Thyroid gland (tissue), 4 donors: Measurements from ENCODE around the gene DMAC1. TPM values are rescaled to one million over a fixed set of nuclear protein-coding genes. Genes with fewer than 3 reads are reported as not detected.

Source experiments
- DNase-seq, 2 donors: peaks; one replicate each; pipeline ENCODE4 v3.0.0-alpha.2; 2019
- H3K27ac ChIP-seq, 3 donors: fragments of 200-600 bp; sonication (generic); 1 replicate in 2 of 3; 2 replicates in 1 of 3; pipeline ENCODE4 v1.5.1; 2016 to 2019; ENCODE audit warnings: mild to moderate bottlenecking in 1 of 3, moderate library complexity in 1 of 3
- H3K27me3 ChIP-seq: fragments of 200-600 bp; sonication (generic); one replicate; pipeline ENCODE4 v1.5.1; 2019
- H3K36me3 ChIP-seq, 2 donors: fragments of 200-600 bp; sonication (generic); one replicate each; pipeline ENCODE4 v1.5.1; 2016 to 2019
- H3K4me1 ChIP-seq, 2 donors: fragments of 200-600 bp; sonication (generic); one replicate each; pipeline ENCODE4 v1.5.1; 2017 to 2019
- H3K4me3 ChIP-seq, 3 donors: fragments of 200-600 bp; sonication (generic); replicated peaks in 1 of 3; 1 replicate in 2 of 3; 2 replicates in 1 of 3; pipeline ENCODE4 v1.5.1; 2016; ENCODE audit warnings: mild to moderate bottlenecking in 1 of 3
- H3K9me3 ChIP-seq: fragments of 200-600 bp; sonication (generic); one replicate; pipeline ENCODE4 v1.5.1; 2017
- CTCF ChIP-seq, 6 experiments: fragments of 200-600 bp in 3 of 6; fragments of 450-650 bp in 3 of 6; sonication (generic) in 3 of 6; IDR thresholded peaks; one replicate each; pipeline ENCODE4 v1.5.1; 2016 to 2019; ENCODE audit warnings: antibody characterized with exemption in 6 of 6, mild to moderate bottlenecking in 2 of 6, inconsistent platforms in 1 of 6, moderate library complexity in 1 of 6
- POLR2A ChIP-seq, 2 donors: fragments of 450-650 bp; IDR thresholded peaks; one replicate each; pipeline ENCODE4 v1.6.1; 2017; ENCODE audit warnings: antibody characterized with exemption in 2 of 2, mild to moderate bottlenecking in 2 of 2, moderate library complexity in 1 of 2
- WGBS, 2 donors: methylation state at CpG; one replicate each; pipeline ENCODE4 v1.1.5; 2017; 5-methylcytosine and 5-hydroxymethylcytosine counted together
- intact Hi-C: fragments of 100-400 bp; cut with DNase I; formaldehyde crosslinking; loops from one replicate; pipeline ENCODE4 v1.15.1; 2023
- total RNA-seq, 4 donors: library from RNA; depleted of rRNA; stranded (reverse); fragments of >200 nt; gene quantifications; one replicate each; pipeline ENCODE4 v1.2.3, GENCODE V29; 2016

Gene DMAC1
- total RNA-seq, 4 donors from 2014 or later = 13.6 to 20.5 (median 16.5) TPM

GRCh38 chr9:7760014-7760415 lies 39.6 kb downstream of the DMAC1 start:
- no peaks in the 10 kb centered on the region for H3K36me3 ChIP-seq
- H3K27ac ChIP-seq = no peak overlapping the region
- DNase-seq = no peak
- H3K9me3 ChIP-seq = no peaks in the 10 kb centered on the region
- no peak overlapping the region for H3K4me3 ChIP-seq
- intact Hi-C loops = no loop called here
- H3K4me1 ChIP-seq = no peaks in the 10 kb centered on the region
- 50 to 69% methylated on average over 1 of the region's 1 CpG for WGBS, 2 donors
- TF ChIP-seq CTCF (IDR thresholded peaks at IDR 0.05) = no peak
- no peak for TF ChIP-seq POLR2A (IDR thresholded peaks at IDR 0.05)
- H3K27me3 ChIP-seq = no peaks in the 10 kb centered on the region

- no peak for TF ChIP-seq CTCF (IDR thresholded peaks at IDR 0.05)
- TF ChIP-seq POLR2A (IDR thresholded peaks at IDR 0.05) = no peak
- Histone ChIP-seq H3K9me3 (no peaks in the 10 kb centered on the region), H3K4me1 (no peaks in the 10 kb centered on the region), H3K27me3 (no peaks in the 10 kb centered on the region), H3K36me3 (no peaks in the 10 kb centered on the region), H3K4me3 (no peak overlapping the region), H3K27ac (no peak overlapping the region)
- DNase-seq = no peak
- intact Hi-C loops = no loop called here
Observed at GRCh38 chr9:7756088-7756487, 43.5 kb downstream of the DMAC1 start.

GRCh38 chr9:7752481-7752880 lies 47.1 kb downstream of the DMAC1 start:
- WGBS, 2 donors = 72 to 80% methylated on average over 2 of the region's 2 CpGs
- H3K27ac ChIP-seq = no peak overlapping the region
- intact Hi-C loops = no loop called here
- no peak for TF ChIP-seq POLR2A (IDR thresholded peaks at IDR 0.05)
- no peak for DNase-seq
- no peaks in the 10 kb centered on the region for H3K36me3 ChIP-seq
- H3K4me1 ChIP-seq = no peaks in the 10 kb centered on the region
- no peak overlapping the region for H3K4me3 ChIP-seq
- H3K27me3 ChIP-seq = no peaks in the 10 kb centered on the region
- no peaks in the 10 kb centered on the region for H3K9me3 ChIP-seq
